Mesodermal cell (in vitro differentiated cells): Measurements from ENCODE around the gene MIB2.

Experiments
- H3K27ac ChIP-seq: 2 replicates; pipeline ENCODE4 v1.7.0; 2013; ENCODE audit warnings: mild to moderate bottlenecking, low read depth, low read length, moderate library complexity; ENCODE audit not compliant: severe bottlenecking
- H3K36me3 ChIP-seq: 2 replicates; pipeline ENCODE4 v1.7.1; 2013; ENCODE audit warnings: mild to moderate bottlenecking, low read length, moderate library complexity; ENCODE audit not compliant: control insufficient read depth, insufficient read depth
- H3K4me1 ChIP-seq: one replicate; pipeline ENCODE4 v1.7.1; 2013; ENCODE audit warnings: mild to moderate bottlenecking, low read length; ENCODE audit not compliant: insufficient read depth, control insufficient read depth, poor library complexity, severe bottlenecking
- H3K4me3 ChIP-seq: 2 replicates; pipeline ENCODE4 v1.7.0; 2013; ENCODE audit warnings: low read length, control low read depth, mild to moderate bottlenecking; ENCODE audit not compliant: insufficient read depth, poor library complexity, severe bottlenecking; ENCODE audit errors: extremely low read depth
- H3K9me3 ChIP-seq: 2 replicates; pipeline ENCODE4 v1.7.1; 2013; ENCODE audit warnings: mild to moderate bottlenecking, low read length, moderate library complexity; ENCODE audit not compliant: control insufficient read depth
- WGBS, 2 experiments: methylation state at CpG; one replicate each; pipeline ENCODE4 v1.1.5; 2013; ENCODE audit warnings: missing lambda C conversion rate in 2 of 2; ENCODE audit not compliant: insufficient coverage in 2 of 2; 5-methylcytosine and 5-hydroxymethylcytosine counted together

The MIB2 gene

DNA sequence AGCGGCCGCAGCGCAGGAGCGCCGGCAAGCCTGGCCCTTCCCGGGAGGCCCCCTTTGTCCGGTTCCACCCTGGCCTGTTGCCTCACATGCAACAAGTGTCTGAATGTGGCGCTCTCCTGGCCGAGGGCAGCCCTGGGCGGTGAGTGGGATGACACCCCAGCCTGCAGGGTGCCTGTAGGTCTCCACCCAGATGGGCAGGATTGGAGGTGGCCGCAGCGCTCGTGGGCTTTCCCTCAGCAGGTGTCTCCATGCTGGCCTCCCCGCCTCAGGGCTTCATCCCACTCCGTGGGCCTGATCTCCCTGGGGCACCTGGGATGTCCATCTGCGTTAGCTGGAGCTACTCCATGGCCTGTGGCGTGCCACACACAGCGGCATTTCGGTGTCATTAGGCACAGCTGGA, 1.5 kb downstream of the MIB2 start:
- 84 to 87% methylated on average over 16 to 18 of the region's 19 CpGs for WGBS, 2 experiments
- peaks cover 13% of the 10 kb centered on the region for H3K4me1 ChIP-seq
- peaks cover 24% of the 10 kb centered on the region for H3K36me3 ChIP-seq
- peak overlapping the region; percentile 79 for H3K4me3 ChIP-seq
- no peaks in the 10 kb centered on the region for H3K9me3 ChIP-seq
- no peak overlapping the region for H3K27ac ChIP-seq

DNA sequence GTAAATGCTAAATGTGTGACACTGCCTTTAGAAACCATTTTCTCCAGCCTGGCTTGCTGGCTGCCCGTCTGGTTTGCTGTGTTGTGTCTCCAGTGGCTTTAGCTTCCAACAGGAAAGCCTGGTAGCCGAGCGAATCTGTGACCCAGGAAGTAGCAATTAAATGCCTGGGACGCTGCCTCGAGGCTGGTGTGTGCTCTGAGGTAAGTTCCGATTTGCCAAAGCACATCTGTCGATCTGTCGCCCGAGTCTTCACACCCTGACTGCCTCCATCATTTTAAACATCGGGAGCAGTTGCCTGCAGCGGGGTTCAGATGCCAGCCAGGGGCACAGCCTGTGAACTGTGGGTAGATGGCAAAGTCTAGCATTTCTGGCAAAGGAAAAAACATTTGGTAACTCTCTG, 2.2 kb downstream of the MIB2 start:
- Histone ChIP-seq H3K36me3 (peaks cover 24% of the 10 kb centered on the region), H3K9me3 (no peaks in the 10 kb centered on the region), H3K27ac (no peak overlapping the region), H3K4me1 (peaks cover 13% of the 10 kb centered on the region), H3K4me3 (no peak overlapping the region)
- WGBS, 2 experiments = 92 to 100% methylated on average over 9 of the region's 11 CpGs

DNA sequence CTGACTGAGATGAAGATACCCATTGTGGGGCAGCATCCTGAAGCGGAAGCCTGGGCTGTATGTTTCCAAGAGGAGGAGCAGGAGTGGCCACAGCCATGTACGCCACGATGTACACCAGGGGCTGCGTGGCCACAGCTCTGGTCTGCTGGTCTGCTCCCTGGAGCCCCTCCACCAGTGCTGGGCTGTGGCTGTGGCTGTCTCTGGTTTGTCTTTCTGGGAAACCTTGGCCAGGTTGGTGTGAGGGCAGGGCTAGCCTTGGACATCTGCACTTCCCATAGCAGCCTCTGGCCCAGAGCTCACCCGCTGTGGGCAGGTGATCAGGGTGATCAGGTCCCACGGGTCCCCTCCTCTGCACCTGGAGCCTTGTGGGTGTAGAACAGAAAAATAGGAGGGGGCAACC, 2.6 kb downstream of the MIB2 start:
- H3K4me3 ChIP-seq = no peak overlapping the region
- H3K27ac ChIP-seq = no peak overlapping the region
- no peaks in the 10 kb centered on the region for H3K9me3 ChIP-seq
- H3K4me1 ChIP-seq = peaks cover 13% of the 10 kb centered on the region
- peaks cover 24% of the 10 kb centered on the region for H3K36me3 ChIP-seq
- 95 to 97% methylated on average over 5 to 6 of the region's 6 CpGs for WGBS, 2 experiments

DNA sequence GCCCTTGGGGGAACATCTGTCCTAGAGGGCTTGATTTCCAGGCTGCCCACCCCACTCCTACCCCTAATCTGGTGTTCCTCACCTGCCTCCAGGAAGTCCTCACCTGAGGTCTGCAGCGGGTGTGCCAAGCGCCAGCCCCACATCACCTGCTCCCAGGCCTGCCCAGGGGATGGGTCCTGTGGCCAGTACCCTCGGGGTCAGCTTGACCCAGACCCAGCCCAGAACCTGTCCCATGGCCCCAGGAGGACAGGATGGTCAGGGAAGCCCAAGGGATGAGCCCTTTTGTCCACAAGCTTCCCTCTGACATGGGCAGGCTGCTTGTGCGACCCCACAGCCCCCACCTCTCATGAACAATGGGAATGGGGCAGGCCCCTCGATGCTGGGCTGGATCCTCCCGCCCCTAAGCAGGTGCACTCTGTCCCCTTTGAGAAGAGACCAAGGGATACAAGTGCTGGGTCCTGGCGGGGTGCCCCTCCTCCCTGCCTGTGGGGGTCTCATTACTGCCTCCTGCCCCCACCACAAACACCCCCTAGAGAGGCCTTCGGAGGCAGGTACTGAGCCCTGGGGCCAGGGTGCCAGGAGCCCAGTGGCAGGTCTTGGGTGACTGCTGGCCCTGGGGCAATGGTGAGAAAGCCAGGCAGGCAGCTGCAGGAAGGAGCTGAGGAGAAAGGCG, 3.2 kb downstream of the MIB2 start:
- Histone ChIP-seq H3K27ac (no peak overlapping the region), H3K9me3 (no peaks in the 10 kb centered on the region), H3K36me3 (peaks cover 24% of the 10 kb centered on the region), H3K4me1 (peaks cover 12% of the 10 kb centered on the region), H3K4me3 (no peak overlapping the region)
- WGBS, 2 experiments = 85 to 88% methylated on average over 6 to 7 of the region's 9 CpGs

DNA sequence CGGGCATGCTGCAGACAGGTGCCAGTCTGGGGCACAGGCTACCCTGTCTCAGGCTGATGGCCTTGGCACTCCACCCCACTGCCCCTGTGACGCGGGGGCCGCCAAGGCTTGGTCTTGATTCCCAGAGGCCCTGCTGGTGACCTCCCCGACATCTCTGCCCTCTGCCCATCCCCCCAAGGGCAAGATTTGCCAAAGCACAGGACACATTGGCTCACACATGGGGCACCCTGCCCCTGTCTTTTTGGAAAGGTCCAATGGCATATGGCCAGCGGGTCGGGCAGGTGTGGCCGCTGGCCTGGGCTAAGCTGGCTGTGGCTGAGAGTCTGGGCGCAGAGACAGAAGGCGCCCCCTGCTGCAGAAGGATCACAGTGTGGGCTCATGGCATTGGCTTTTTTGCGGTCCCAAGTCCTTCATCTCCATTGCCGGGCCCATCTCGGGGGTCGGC, 4.6 kb downstream of the MIB2 start:
- Histone ChIP-seq H3K9me3 (no peaks in the 10 kb centered on the region), H3K27ac (no peak overlapping the region), H3K4me1 (peaks cover 5% of the 10 kb centered on the region), H3K36me3 (peaks cover 29% of the 10 kb centered on the region), H3K4me3 (no peak overlapping the region)
- WGBS, 2 experiments = 83 to 87% methylated on average over 10 to 14 of the region's 14 CpGs

DNA sequence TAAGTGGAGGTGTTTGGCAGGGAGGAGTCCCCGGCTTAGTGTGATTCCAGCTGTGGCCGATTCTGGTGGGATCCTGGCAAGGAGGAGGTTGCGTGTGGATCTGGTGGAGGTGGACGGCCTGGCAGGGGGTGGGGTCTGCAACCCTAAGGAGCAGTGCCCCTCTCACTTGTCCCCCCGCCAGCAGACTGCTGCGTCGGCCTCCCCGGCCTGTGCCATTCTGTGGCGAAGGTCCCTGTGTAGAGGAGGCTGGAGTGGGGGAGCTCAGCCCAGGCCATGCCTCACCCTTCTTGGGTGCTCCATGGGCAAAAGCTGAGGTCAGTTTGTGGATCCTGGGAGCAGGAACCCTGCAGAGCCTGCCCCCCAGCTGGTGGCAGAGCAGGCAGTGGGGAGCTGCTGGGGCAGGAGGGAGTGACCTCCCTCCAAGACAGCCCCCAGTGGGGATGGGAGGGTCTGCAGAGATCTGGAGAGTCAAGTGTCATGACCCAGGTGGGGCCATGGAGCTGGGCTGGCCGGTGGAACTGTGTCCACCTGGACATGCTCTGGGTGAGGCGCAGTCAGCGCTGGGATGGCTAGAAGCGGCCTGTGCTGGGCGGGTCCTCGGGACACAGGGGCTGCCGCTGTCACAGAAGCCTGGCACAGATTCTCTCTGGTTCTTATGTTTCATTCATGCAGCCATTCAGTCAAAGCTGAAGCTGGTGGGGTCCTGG, 5.3 kb downstream of the MIB2 start:
- peaks cover 33% of the 10 kb centered on the region for H3K36me3 ChIP-seq
- peaks cover 5% of the 10 kb centered on the region for H3K4me1 ChIP-seq
- H3K4me3 ChIP-seq = no peak overlapping the region
- no peaks in the 10 kb centered on the region for H3K9me3 ChIP-seq
- no peak overlapping the region for H3K27ac ChIP-seq
- 95% methylated on average over 9 to 15 of the region's 16 CpGs for WGBS, 2 experiments

DNA sequence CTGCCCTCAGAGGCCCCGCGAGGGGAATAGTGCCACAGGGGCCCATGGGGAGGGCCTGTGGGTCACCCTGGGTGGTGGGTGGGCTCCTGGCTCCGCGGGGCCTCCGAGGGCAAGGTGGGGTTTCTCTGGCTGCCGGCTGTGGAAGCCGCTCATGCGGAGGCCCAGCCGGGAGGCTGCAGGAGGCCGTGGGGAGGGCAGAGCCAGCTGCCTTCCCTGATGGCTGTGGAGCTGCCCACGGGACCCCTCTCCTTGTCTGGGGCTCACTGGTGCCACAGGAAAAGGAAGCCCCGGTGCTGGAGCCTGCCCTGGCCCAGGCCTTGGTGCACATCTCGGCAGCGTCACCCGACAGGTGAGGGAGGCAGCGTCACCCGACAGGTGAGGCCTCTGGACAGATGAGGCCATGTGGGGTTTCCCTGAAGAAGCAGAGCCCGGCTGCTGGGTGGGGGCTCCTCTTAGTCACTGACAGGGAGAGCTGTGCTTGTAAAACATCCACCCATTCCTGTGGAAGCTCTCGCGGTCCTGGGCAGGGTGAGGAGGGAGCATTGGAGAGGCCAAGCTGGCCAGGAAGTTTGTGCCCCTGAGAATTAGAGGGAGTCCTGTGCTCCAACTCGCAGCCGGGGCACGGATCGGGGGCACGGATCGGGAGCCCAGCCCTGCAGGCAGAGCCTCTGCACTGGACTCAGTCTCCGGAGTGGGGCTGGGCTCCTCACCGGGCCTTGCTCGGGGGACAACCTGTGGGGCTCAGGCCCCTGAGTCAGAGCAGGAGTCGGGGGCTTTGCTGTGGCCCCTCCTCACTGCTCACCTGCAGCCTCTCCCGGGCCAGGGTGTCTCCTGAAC, 6.1 kb downstream of the MIB2 start:
- H3K9me3 ChIP-seq = no peaks in the 10 kb centered on the region
- H3K4me1 ChIP-seq = peaks cover 5% of the 10 kb centered on the region
- WGBS, 2 experiments = 93 to 95% methylated on average over 30 to 31 of the region's 31 CpGs
- peaks cover 33% of the 10 kb centered on the region for H3K36me3 ChIP-seq
- H3K4me3 ChIP-seq = no peak overlapping the region
- H3K27ac ChIP-seq = no peak overlapping the region

DNA sequence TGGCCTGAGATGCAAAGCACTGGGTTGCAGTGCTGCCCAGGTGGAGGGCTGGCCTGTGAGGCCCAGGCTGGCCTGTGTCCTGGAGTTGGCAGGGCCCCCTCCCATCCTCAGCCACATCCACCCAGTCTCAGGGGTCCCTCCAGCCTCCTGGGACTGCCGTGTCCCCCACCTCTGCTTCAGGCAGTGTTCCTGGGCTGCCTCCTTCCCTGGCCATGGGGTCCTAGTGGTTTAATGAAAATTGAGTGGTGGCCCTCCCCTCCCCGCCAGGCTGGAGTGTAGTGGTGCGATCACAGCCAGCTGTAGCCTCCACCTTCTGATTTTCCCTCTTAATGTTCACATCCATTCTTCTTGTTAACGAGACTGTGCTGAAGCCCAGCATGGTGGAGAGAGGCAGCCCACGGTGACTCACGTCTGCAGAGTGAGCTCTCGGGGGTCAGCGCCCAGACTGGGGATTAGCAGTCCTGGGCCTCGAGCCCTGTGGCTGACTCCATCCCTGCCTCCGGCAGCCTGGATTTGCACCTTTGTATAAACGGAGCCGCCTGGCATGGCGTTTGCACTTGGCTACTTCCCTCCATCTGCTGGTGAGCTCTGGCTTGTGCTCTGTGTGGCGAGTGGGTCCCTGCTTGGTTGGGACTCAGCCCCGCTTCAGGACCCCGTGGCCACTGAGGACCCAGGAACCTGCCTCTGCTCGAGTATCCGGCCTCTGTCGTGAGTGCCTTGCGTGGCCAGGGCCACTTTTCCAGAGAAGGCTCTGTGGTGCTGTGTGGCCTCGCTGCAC, 6.9 kb downstream of the MIB2 start:
- Histone ChIP-seq H3K27ac (no peak overlapping the region), H3K36me3 (peaks cover 35% of the 10 kb centered on the region), H3K4me3 (no peak overlapping the region), H3K9me3 (no peaks in the 10 kb centered on the region), H3K4me1 (no peaks in the 10 kb centered on the region)
- 86 to 91% methylated on average over 17 to 18 of the region's 21 CpGs for WGBS, 2 experiments

DNA sequence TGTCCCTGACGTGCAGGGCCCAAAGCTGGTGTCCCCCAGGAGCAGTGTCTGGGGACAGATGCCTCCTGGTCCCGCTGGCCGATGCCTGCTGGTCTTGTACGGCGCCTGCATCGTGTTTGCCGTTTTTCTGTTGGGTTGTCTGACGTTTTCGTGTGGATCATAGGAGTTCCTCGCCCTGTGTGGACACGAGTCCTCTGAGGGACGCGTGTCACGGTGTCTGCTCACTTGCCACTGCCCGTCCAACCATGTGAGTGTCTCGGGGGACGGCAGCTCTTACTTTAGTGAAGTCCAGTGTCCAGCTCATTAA, 7.4 kb downstream of the MIB2 start:
- WGBS, 2 experiments = 92 to 95% methylated on average over 13 to 17 of the region's 17 CpGs

DNA sequence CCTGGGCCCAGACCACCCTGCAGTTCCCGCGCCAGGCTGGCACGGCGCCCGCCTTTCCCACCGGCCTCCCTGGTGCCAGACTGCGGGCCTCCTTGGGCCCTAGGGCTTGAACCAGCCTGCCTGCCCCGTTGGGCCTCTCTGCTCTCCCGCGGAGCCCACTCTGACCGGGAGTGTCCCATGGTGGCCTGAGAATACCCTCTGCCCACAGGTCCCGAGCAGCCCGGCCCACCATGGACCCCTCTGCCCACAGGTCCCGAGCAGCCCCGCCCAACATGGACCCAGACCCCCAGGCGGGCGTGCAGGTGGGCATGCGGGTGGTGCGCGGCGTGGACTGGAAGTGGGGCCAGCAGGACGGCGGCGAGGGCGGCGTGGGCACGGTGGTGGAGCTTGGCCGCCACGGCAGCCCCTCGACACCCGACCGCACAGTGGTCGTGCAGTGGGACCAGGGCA, 7.9 kb downstream of the MIB2 start:
- H3K4me1 ChIP-seq = no peaks in the 10 kb centered on the region
- H3K36me3 ChIP-seq = peaks cover 29% of the 10 kb centered on the region
- WGBS, 2 experiments = 95 to 96% methylated on average over 30 to 33 of the region's 33 CpGs
- H3K9me3 ChIP-seq = no peaks in the 10 kb centered on the region
- no peak overlapping the region for H3K4me3 ChIP-seq
- no peak overlapping the region for H3K27ac ChIP-seq

More for the DNA sequence above, 7.4 kb downstream of the MIB2 start:
- Histone ChIP-seq H3K4me3 (no peak overlapping the region), H3K27ac (no peak overlapping the region), H3K36me3 (peaks cover 30% of the 10 kb centered on the region), H3K4me1 (no peaks in the 10 kb centered on the region), H3K9me3 (no peaks in the 10 kb centered on the region)
